Activated B cell treated with CpG ODN at 0.5 μM for 24 hours (primary cell): ENCODE measurements around the gene WNK2. TPM values are rescaled to one million over a fixed set of nuclear protein-coding genes. Genes with fewer than 3 reads are reported as not detected.

ENCODE experiments used
- ATAC-seq: fragments of 200-7000 bp; cut with Tn5 transposase; one replicate; pipeline ENCODE4 v1.10.0; 2021; ENCODE audit warnings: low read depth, mild to moderate bottlenecking, moderate library complexity
- CTCF ChIA-PET: fragments of 350-600 bp; sonication (Branson Sonifier 250); formaldehyde crosslinking; loops from one replicate; lab custom pipeline; 2021; ENCODE audit warnings: antibody characterized with exemption; lab: Charles Lee
- POLR2A ChIA-PET: fragments of 350-600 bp; sonication (Branson Sonifier 250); formaldehyde crosslinking; loops from one replicate; lab custom pipeline; 2021; ENCODE audit warnings: antibody characterized with exemption; lab: Charles Lee
- DNase-seq: peaks from one replicate; pipeline ENCODE4 v3.0.0; 2022
- H3K27ac Mint-ChIP-seq: one replicate; pipeline ENCODE4 v1.8.0; 2020; ENCODE audit warnings: mixed read lengths
- H3K27me3 Mint-ChIP-seq: one replicate; pipeline ENCODE4 v1.8.0; 2021; ENCODE audit warnings: mixed read lengths
- H3K36me3 Mint-ChIP-seq: one replicate; pipeline ENCODE4 v1.8.0; 2021; ENCODE audit warnings: low read depth, mixed read lengths
- H3K4me1 Mint-ChIP-seq: one replicate; pipeline ENCODE4 v1.8.0; 2021; ENCODE audit warnings: mixed read lengths
- H3K4me3 Mint-ChIP-seq: one replicate; pipeline ENCODE4 v1.8.0; 2020; ENCODE audit warnings: mild to moderate bottlenecking, mixed read lengths
- H3K9me3 Mint-ChIP-seq: one replicate; pipeline ENCODE4 v1.8.0; 2020; ENCODE audit warnings: mixed read lengths
- intact Hi-C: fragments of 100-400 bp; cut with micrococcal nuclease; formaldehyde crosslinking; loops from one replicate; pipeline ENCODE4 v1.15.1; 2024
- total RNA-seq: library from RNA; stranded (reverse); gene quantifications from 2 replicates; pipeline ENCODE4 v1.2.3, GENCODE V29; 2022
- TF ChIP-seq, protein P1 (sequence below): fragments of 200-600 bp; IDR thresholded peaks from one replicate; pipeline ENCODE4 v1.8.0; 2022; ENCODE audit warnings: antibody characterized with exemption, mild to moderate bottlenecking

WNK2 gene
- total RNA-seq, 1 donor from 2014 or later = 0.24 TPM

DNA sequence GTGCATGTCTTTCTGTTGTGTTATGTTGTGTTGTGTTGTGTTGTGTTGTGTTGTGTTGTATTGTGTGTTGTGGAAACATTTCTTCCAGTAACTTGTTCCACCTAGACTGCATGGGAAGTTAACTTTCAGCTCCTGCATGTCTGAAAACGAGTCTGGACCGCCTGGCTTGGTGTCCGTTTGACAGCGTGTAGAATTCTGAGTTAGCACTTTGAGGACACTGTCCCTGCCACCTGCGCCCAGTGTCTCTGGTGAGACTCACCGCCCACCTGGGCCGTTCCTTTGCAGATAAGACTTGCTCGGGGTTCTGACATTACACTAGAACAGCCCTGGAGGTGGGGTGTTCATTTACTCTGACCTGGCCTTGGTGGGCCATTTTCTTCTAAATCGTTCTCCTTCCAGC, 42.0 kb downstream of the WNK2 start:
- H3K9me3 Mint-ChIP-seq = no peaks in the 10 kb centered on the region
- ChIA-PET CTCF (no interaction called here), POLR2A (no interaction called here)
- TF ChIP-seq, protein P1, sequence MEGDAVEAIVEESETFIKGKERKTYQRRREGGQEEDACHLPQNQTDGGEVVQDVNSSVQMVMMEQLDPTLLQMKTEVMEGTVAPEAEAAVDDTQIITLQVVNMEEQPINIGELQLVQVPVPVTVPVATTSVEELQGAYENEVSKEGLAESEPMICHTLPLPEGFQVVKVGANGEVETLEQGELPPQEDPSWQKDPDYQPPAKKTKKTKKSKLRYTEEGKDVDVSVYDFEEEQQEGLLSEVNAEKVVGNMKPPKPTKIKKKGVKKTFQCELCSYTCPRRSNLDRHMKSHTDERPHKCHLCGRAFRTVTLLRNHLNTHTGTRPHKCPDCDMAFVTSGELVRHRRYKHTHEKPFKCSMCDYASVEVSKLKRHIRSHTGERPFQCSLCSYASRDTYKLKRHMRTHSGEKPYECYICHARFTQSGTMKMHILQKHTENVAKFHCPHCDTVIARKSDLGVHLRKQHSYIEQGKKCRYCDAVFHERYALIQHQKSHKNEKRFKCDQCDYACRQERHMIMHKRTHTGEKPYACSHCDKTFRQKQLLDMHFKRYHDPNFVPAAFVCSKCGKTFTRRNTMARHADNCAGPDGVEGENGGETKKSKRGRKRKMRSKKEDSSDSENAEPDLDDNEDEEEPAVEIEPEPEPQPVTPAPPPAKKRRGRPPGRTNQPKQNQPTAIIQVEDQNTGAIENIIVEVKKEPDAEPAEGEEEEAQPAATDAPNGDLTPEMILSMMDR = no peak
- peaks cover 6% of the 10 kb centered on the region for H3K27me3 Mint-ChIP-seq
- H3K4me3 Mint-ChIP-seq = no peak overlapping the region
- H3K36me3 Mint-ChIP-seq = no peaks in the 10 kb centered on the region
- no peak for DNase-seq
- peaks cover 16% of the 10 kb centered on the region for H3K4me1 Mint-ChIP-seq
- no peak overlapping the region for H3K27ac Mint-ChIP-seq
- intact Hi-C loops = no loop called here
- no peak for ATAC-seq

GRCh38 chr9:93226819-93227218, 42.9 kb downstream of the WNK2 start:
- DNase-seq (no peak), ATAC-seq (no peak)
- Mint-ChIP-seq H3K4me3 (no peak overlapping the region), H3K9me3 (no peaks in the 10 kb centered on the region), H3K36me3 (no peaks in the 10 kb centered on the region), H3K27ac (no peak overlapping the region), H3K4me1 (peaks cover 16% of the 10 kb centered on the region), H3K27me3 (peaks cover 11% of the 10 kb centered on the region)
- TF ChIP-seq, protein P1 = no peak
- ChIA-PET CTCF (no interaction called here), POLR2A (no interaction called here)
- intact Hi-C loops = no loop called here

- H3K4me3 Mint-ChIP-seq = no peak overlapping the region
- H3K27ac Mint-ChIP-seq = no peak overlapping the region
- TF ChIP-seq, protein P1 = no peak
- H3K9me3 Mint-ChIP-seq = no peaks in the 10 kb centered on the region
- no peaks in the 10 kb centered on the region for H3K36me3 Mint-ChIP-seq
- peaks cover 16% of the 10 kb centered on the region for H3K4me1 Mint-ChIP-seq
- H3K27me3 Mint-ChIP-seq = peaks cover 16% of the 10 kb centered on the region
- ATAC-seq = no peak
- DNase-seq = no peak
- ChIA-PET CTCF (no interaction called here), POLR2A (no interaction called here)
- intact Hi-C loops = no loop called here
These were observed 44.1 kb downstream of the WNK2 start for GRCh38 chr9:93228030-93228429.

GRCh38 chr9:93228453-93228852, 44.5 kb downstream of the WNK2 start:
- no peak for ATAC-seq
- Mint-ChIP-seq H3K4me3 (no peak overlapping the region), H3K27ac (no peak overlapping the region), H3K4me1 (peaks cover 14% of the 10 kb centered on the region), H3K9me3 (no peaks in the 10 kb centered on the region), H3K36me3 (no peaks in the 10 kb centered on the region), H3K27me3 (peaks cover 16% of the 10 kb centered on the region)
- CTCF ChIA-PET = no interaction called here
- intact Hi-C loops = no loop called here
- TF ChIP-seq, protein P1 = no peak
- no peak for DNase-seq
- POLR2A ChIA-PET = no interaction called here

GRCh38 chr9:93229636-93230035, 45.7 kb downstream of the WNK2 start:
- no peak for ATAC-seq
- intact Hi-C loops = no loop called here
- peaks cover 16% of the 10 kb centered on the region for H3K27me3 Mint-ChIP-seq
- no peak overlapping the region for H3K4me3 Mint-ChIP-seq
- ChIA-PET CTCF (no interaction called here), POLR2A (no interaction called here)
- H3K9me3 Mint-ChIP-seq = no peaks in the 10 kb centered on the region
- no peaks in the 10 kb centered on the region for H3K36me3 Mint-ChIP-seq
- TF ChIP-seq, protein P1 = no peak
- no peak for DNase-seq
- no peak overlapping the region for H3K27ac Mint-ChIP-seq
- H3K4me1 Mint-ChIP-seq = peaks cover 11% of the 10 kb centered on the region
